CD4-positive, alpha-beta T cell treated with Interleukin-21 for 1 hour (primary cell): ENCODE measurements around the gene DENND6B.
"Not testable (repeated sequence)": the region's sequence is repeated elsewhere in the genome, so short reads cannot be mapped to it uniquely, and the experiment has no call there.

Experiments
- DNase-seq: peaks from one replicate; pipeline ENCODE4 v3.0.0-alpha.2; 2020

The DENND6B gene

GRCh38 chr22:50284479-50284878, 42.3 kb downstream of the DENND6B start:
- DNase-seq, result no peak

GRCh38 chr22:50283821-50284220, 43.0 kb downstream of the DENND6B start:
- no peak for DNase-seq

GRCh38 chr22:50282361-50283155, 44.3 kb downstream of the DENND6B start:
- DNase-seq, result no peak

- DNase-seq, result no peak
Observed at GRCh38 chr22:50281957-50282356, 44.9 kb downstream of the DENND6B start.

GRCh38 chr22:50281384-50281760, 45.4 kb downstream of the DENND6B start:
- DNase-seq, result no peak

GRCh38 chr22:50280708-50281383, 46.0 kb downstream of the DENND6B start:
- no peak for DNase-seq

GRCh38 chr22:50280022-50280707, 46.6 kb downstream of the DENND6B start:
- DNase-seq, result no peak

- no peak for DNase-seq
Observed at GRCh38 chr22:50278956-50279619, 47.7 kb downstream of the DENND6B start.

- DNase-seq, result no peak
Observed at GRCh38 chr22:50278461-50278860, 48.4 kb downstream of the DENND6B start.

- no peak for DNase-seq
Observed at GRCh38 chr22:50277761-50278160, 49.1 kb downstream of the DENND6B start.

- peak; percentile 68 for DNase-seq
Observed at GRCh38 chr22:50276143-50276542, 50.7 kb downstream of the DENND6B start.

GRCh38 chr22:50275181-50276055, 51.4 kb downstream of the DENND6B start:
- no peak for DNase-seq

GRCh38 chr22:50274771-50275170, 52.0 kb downstream of the DENND6B start:
- DNase-seq, result no peak

- peak; percentile 58 for DNase-seq
Observed at GRCh38 chr22:50274311-50274710, 52.5 kb downstream of the DENND6B start.

GRCh38 chr22:50273781-50274180, 53.0 kb downstream of the DENND6B start:
- not testable (repeated sequence) for DNase-seq

- not testable (repeated sequence) for DNase-seq
Observed at GRCh38 chr22:50273352-50273751, 53.5 kb downstream of the DENND6B start.

GRCh38 chr22:50272044-50272802, 54.6 kb downstream of the DENND6B start:
- DNase-seq, result no peak

- DNase-seq, result peak; percentile 73
Observed at GRCh38 chr22:50271519-50271970, 55.3 kb downstream of the DENND6B start.

GRCh38 chr22:50270666-50271394, 56.0 kb downstream of the DENND6B start:
- peak; percentile 74 for DNase-seq

- peak; percentile 88 for DNase-seq
Observed at GRCh38 chr22:50269970-50270665, 56.7 kb downstream of the DENND6B start, which contains the start of gene MAPK11. Gene MAPK11, minus strand, starts transcription at chr22:50270380. Its CDS starts 88 bp downstream, at chr22:50270292.
